Endothelial cell of umbilical vein (primary cell): ENCODE data around the gene PNLIP. TPM values are rescaled to one million over a fixed set of nuclear protein-coding genes. Genes with fewer than 3 reads are reported as not detected.

ENCODE experiments used
- BruUV-seq: library from RNA; stranded (reverse); fragments of 400-500 nt; replicated peaks from 2 replicates; lab custom pipeline; 2021; lab: Mats Ljungman, UMichigan
- CTCF ChIA-PET: fragments of 300-600, 350-600 bp; sonication (Branson Sonifier 250); formaldehyde crosslinking; loops from one replicate; lab custom pipeline; 2021; ENCODE audit warnings: antibody characterized with exemption, inconsistent platforms; lab: Charles Lee
- POLR2A ChIA-PET: fragments of 300-600, 350-600 bp; sonication (Branson Sonifier 250); formaldehyde crosslinking; loops from one replicate; lab custom pipeline; 2021; ENCODE audit warnings: antibody characterized with exemption, inconsistent platforms; lab: Charles Lee
- DNase-seq: peaks from one replicate; pipeline ENCODE4 v3.0.0-alpha.2; 2011; ENCODE audit warnings: low read depth, low spot score
- FAIRE-seq: peaks from 2 replicates; lab custom pipeline; 2011; peaks lifted over from hg19 to GRCh38; lab: Jason Lieb, UNC
- H2AFZ ChIP-seq: 2 replicates; pipeline ENCODE4 v1.6.0; 2012; ENCODE audit warnings: low read depth, low read length, control low read depth, inconsistent platforms
- H3K27ac ChIP-seq: 2 replicates; pipeline ENCODE4 v1.5.1; 2011; ENCODE audit warnings: low read depth, mild to moderate bottlenecking, control low read depth, low read length, moderate library complexity; ENCODE audit not compliant: insufficient read depth
- H3K27me3 ChIP-seq, 2 experiments: 2 replicates each; pipeline versions ENCODE4 v1.6.0 to v1.6.1; 2011; ENCODE audit warnings: low read length in 2 of 2, mixed read lengths in 1 of 2; ENCODE audit not compliant: control insufficient read depth in 2 of 2, insufficient read depth in 2 of 2
- H3K36me3 ChIP-seq, 2 experiments: 2 replicates in 1 of 2; 3 replicates in 1 of 2; pipeline ENCODE4 v1.5.1; 2011; ENCODE audit warnings: low read length in 2 of 2, mild to moderate bottlenecking in 1 of 2, moderate library complexity in 1 of 2; ENCODE audit not compliant: control insufficient read depth in 2 of 2, insufficient read depth in 2 of 2; ENCODE audit errors: extremely low read depth in 1 of 2
- H3K4me1 ChIP-seq: 3 replicates; pipeline ENCODE4 v1.5.1; 2011; ENCODE audit warnings: mild to moderate bottlenecking, low read length; ENCODE audit not compliant: control insufficient read depth, insufficient read depth; ENCODE audit errors: extremely low read depth
- H3K4me2 ChIP-seq: 2 replicates; pipeline ENCODE4 v1.6.1; 2011; ENCODE audit warnings: low read length, control low read depth, mixed read lengths; ENCODE audit not compliant: insufficient read depth
- H3K4me3 ChIP-seq, 3 experiments: fragments of 200-600 bp in 1 of 3; sonication (generic), shearing (Covaris generic) in 1 of 3; replicated peaks in 1 of 3; 2 replicates each; pipeline ENCODE4 v1.5.1; 2011 to 2016; ENCODE audit warnings: control low read depth in 3 of 3, low read length in 3 of 3, mild to moderate bottlenecking in 2 of 3, inconsistent platforms in 1 of 3, low read depth in 1 of 3, moderate library complexity in 1 of 3; ENCODE audit not compliant: insufficient read depth in 1 of 3
- H3K79me2 ChIP-seq: 2 replicates; pipeline ENCODE4 v1.6.0; 2012; ENCODE audit warnings: low read length, inconsistent platforms; ENCODE audit not compliant: control insufficient read depth, insufficient read depth
- H3K9ac ChIP-seq: replicated peaks from 2 replicates; pipeline ENCODE3; 2011; ENCODE audit warnings: low read length, control low read depth; ENCODE audit not compliant: insufficient read depth; ENCODE audit errors: extremely low read depth
- H3K9me1 ChIP-seq: replicated peaks from 3 replicates; pipeline ENCODE4 v1.6.0; 2011; ENCODE audit warnings: mild to moderate bottlenecking, low read length; ENCODE audit not compliant: control insufficient read depth, insufficient read depth; ENCODE audit errors: extremely low read depth
- H3K9me3 ChIP-seq: replicated peaks from 2 replicates; pipeline ENCODE4 v1.5.1; 2012; ENCODE audit warnings: low read length, inconsistent platforms; ENCODE audit not compliant: control insufficient read depth, insufficient read depth
- H4K20me1 ChIP-seq: replicated peaks from 2 replicates; pipeline ENCODE3; 2011; ENCODE audit warnings: mild to moderate bottlenecking, low read length; ENCODE audit not compliant: control insufficient read depth, insufficient read depth; ENCODE audit errors: extremely low read depth
- EZH2 ChIP-seq: IDR thresholded peaks from 2 replicates; pipeline ENCODE4 v1.6.1; 2012; ENCODE audit warnings: borderline replicate concordance, low read depth, mild to moderate bottlenecking, moderate library complexity, low read length, inconsistent platforms; ENCODE audit not compliant: severe bottlenecking
- FOS ChIP-seq: IDR thresholded peaks from 2 replicates; pipeline ENCODE4 v1.6.1; 2011; ENCODE audit warnings: mild to moderate bottlenecking, low read length, moderate library complexity, borderline replicate concordance; ENCODE audit not compliant: insufficient read depth
- GATA2 ChIP-seq: IDR thresholded peaks from 2 replicates; pipeline ENCODE4 v1.7.0; 2011; ENCODE audit warnings: low read depth, mild to moderate bottlenecking, moderate library complexity, mixed read lengths, low read length; ENCODE audit not compliant: insufficient read length, insufficient read depth
- JUN ChIP-seq: IDR thresholded peaks from 2 replicates; pipeline ENCODE4 v1.6.1; 2011; ENCODE audit warnings: borderline replicate concordance, low read depth; ENCODE audit not compliant: insufficient read length, insufficient read depth
- MAX ChIP-seq: IDR thresholded peaks from 2 replicates; pipeline ENCODE4 v1.6.1; 2011; ENCODE audit not compliant: insufficient read depth, insufficient read length
- MYC ChIP-seq: IDR thresholded peaks from one replicate; pipeline ENCODE4 v1.6.1; 2011; ENCODE audit warnings: mild to moderate bottlenecking, low read depth, low read length
- POLR2A ChIP-seq: IDR thresholded peaks from 2 replicates; pipeline ENCODE4 v1.6.1; 2012; ENCODE audit warnings: low read depth, mild to moderate bottlenecking, control low read depth, low read length
- POLR2AphosphoS5 ChIP-seq: IDR thresholded peaks from 2 replicates; pipeline ENCODE4 v1.6.1; 2012; ENCODE audit warnings: low read depth, mild to moderate bottlenecking, control low read depth, low read length, moderate library complexity; ENCODE audit not compliant: insufficient read depth
- dilution Hi-C: fragments of 300-500 bp; cut with MboI; formaldehyde crosslinking; loops from one replicate; pipeline ENCODE4 v1.15.0; 2019; ENCODE audit warnings: low sequenced_read_pairs; ENCODE audit not compliant: extremely low pct_ligation_motif_present
- intact Hi-C: fragments of 100-400 bp; cut with micrococcal nuclease; formaldehyde crosslinking; loops from one replicate; pipeline ENCODE4 v1.10.0; 2022
- polyA plus RNA-seq, 4 experiments: library from polyadenylated mRNA; depleted of rRNA in 3 of 4; stranded (reverse) in 3 of 4; unstranded in 1 of 4; fragments of >200 nt; gene quantifications; 2 replicates each; pipeline versions ENCODE4 v1.2.1 to v1.2.3, GENCODE V29; 2011 to 2012; ENCODE audit warnings: missing spikeins in 1 of 4
- total RNA-seq: library from RNA; stranded (reverse); gene quantifications from 2 replicates; pipeline ENCODE4 v1.2.3, GENCODE V29; 2021
- TF ChIP-seq, protein P1 (sequence below), 2 donors: IDR thresholded peaks; 1 replicate in 1 of 2; 2 replicates in 1 of 2; pipeline ENCODE4 v1.5.1; 2011; ENCODE audit warnings: low read length in 2 of 2, mild to moderate bottlenecking in 2 of 2, moderate library complexity in 2 of 2, control low read depth in 1 of 2, inconsistent platforms in 1 of 2, low read depth in 1 of 2; ENCODE audit not compliant: insufficient read depth in 1 of 2; ENCODE audit errors: extremely low read depth in 1 of 2

PNLIP gene
- total and polyA plus RNA-seq, 2 donors (not counting 3 experiments of a cell fraction or from before 2014, with no cell fraction given): not detected

DNA sequence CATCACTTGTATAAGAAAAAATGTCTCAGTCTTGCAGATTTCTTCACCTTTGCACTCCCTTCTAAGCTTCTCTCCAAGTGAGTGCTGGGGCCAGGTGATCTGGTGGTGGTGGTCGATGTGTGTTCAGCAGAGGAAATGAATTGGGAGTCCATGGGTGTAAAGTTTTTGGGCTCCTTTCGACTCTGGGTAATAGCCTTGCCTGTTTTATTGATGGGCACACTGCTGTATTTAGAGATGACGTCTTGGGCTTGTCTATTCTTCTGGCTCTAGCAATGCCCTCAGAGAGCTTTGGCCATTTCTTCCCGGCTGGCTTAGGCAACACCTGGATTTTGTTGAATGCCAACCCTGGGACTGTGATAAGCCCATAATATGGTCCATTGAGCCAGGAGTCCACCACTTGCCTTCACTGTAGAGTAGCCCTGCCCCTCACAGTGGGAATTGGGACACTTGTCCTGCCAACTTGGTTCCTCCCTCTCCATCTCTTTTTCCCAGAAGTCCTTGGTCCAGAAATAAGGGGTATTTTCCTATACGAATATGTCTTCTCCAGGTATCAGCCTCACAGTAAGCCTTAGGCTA, 11.7 kb downstream of the PNLIP start:
- Histone ChIP-seq H4K20me1 (no peaks in the 10 kb centered on the region), H3K9me1 (no peaks in the 10 kb centered on the region), H3K9ac (no peak overlapping the region), H3K79me2 (no peaks in the 10 kb centered on the region), H3K4me3 (no peak overlapping the region), H3K27ac (no peak overlapping the region), H2AFZ (no peak overlapping the region), H3K36me3 (no peaks in the 10 kb centered on the region), H3K9me3 (peaks cover 2% of the 10 kb centered on the region), H3K4me1 (no peaks in the 10 kb centered on the region), H3K4me2 (no peak overlapping the region), H3K27me3 (no peaks in the 10 kb centered on the region)
- no peak for DNase-seq
- dilution Hi-C loops: no loop called here
- ChIA-PET POLR2A (no interaction called here), CTCF (no interaction called here)
- no peak for TF ChIP-seq EZH2
- TF ChIP-seq, protein P1, sequence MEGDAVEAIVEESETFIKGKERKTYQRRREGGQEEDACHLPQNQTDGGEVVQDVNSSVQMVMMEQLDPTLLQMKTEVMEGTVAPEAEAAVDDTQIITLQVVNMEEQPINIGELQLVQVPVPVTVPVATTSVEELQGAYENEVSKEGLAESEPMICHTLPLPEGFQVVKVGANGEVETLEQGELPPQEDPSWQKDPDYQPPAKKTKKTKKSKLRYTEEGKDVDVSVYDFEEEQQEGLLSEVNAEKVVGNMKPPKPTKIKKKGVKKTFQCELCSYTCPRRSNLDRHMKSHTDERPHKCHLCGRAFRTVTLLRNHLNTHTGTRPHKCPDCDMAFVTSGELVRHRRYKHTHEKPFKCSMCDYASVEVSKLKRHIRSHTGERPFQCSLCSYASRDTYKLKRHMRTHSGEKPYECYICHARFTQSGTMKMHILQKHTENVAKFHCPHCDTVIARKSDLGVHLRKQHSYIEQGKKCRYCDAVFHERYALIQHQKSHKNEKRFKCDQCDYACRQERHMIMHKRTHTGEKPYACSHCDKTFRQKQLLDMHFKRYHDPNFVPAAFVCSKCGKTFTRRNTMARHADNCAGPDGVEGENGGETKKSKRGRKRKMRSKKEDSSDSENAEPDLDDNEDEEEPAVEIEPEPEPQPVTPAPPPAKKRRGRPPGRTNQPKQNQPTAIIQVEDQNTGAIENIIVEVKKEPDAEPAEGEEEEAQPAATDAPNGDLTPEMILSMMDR (IDR thresholded peaks at IDR 0.05; ENCODE audit: extremely low read depth in 1 of 2, insufficient read depth in 1 of 2, low read depth in 1 of 2, low read length in 2 of 2): no peak
- TF ChIP-seq GATA2: no peak
- TF ChIP-seq JUN: no peak
- TF ChIP-seq FOS: no peak
- TF ChIP-seq MYC: no peak
- no peak for TF ChIP-seq POLR2AphosphoS5
- TF ChIP-seq MAX: no peak
- no peak for TF ChIP-seq POLR2A
- BruUV-seq: no TSS peak
- intact Hi-C loops: no loop called here
- FAIRE-seq: no peak
